Calu3 (cell line): ENCODE measurements around the gene MRPL45. TPM values are rescaled to one million over a fixed set of nuclear protein-coding genes. Genes with fewer than 3 reads are reported as not detected.

Experiments used
- BruUV-seq: library from RNA; stranded (reverse); fragments of 400-500 nt; replicated peaks from 2 replicates; lab custom pipeline; 2021; lab: Mats Ljungman, UMichigan
- CTCF ChIA-PET: fragments of 300-600 bp; sonication (Branson Sonifier 250); formaldehyde crosslinking; loops from one replicate; lab custom pipeline; 2022; ENCODE audit warnings: antibody characterized with exemption; lab: Charles Lee
- DNase-seq: peaks from one replicate; pipeline ENCODE4 v3.0.0; 2022
- H3K27ac Mint-ChIP-seq: one replicate; pipeline ENCODE4 v1.8.0; 2022; ENCODE audit warnings: mixed read lengths; ENCODE audit not compliant: unreplicated experiment
- H3K27me3 Mint-ChIP-seq: one replicate; pipeline ENCODE4 v1.8.0; 2022; ENCODE audit warnings: mixed read lengths; ENCODE audit not compliant: unreplicated experiment
- H3K36me3 Mint-ChIP-seq: one replicate; pipeline ENCODE4 v1.8.0; 2022; ENCODE audit warnings: mild to moderate bottlenecking, moderate library complexity, mixed read lengths; ENCODE audit not compliant: insufficient read depth, unreplicated experiment
- H3K4me1 Mint-ChIP-seq: one replicate; pipeline ENCODE4 v1.8.0; 2022; ENCODE audit warnings: mild to moderate bottlenecking, low read depth, mixed read lengths; ENCODE audit not compliant: unreplicated experiment
- H3K4me3 Mint-ChIP-seq: one replicate; pipeline ENCODE4 v1.8.0; 2022; ENCODE audit warnings: mild to moderate bottlenecking, low read depth, moderate library complexity, mixed read lengths; ENCODE audit not compliant: unreplicated experiment
- H3K9me3 Mint-ChIP-seq: one replicate; pipeline ENCODE4 v1.8.0; 2022; ENCODE audit warnings: low read depth, mixed read lengths; ENCODE audit not compliant: unreplicated experiment
- intact Hi-C: fragments of 100-400 bp; cut with micrococcal nuclease; formaldehyde crosslinking; loops from one replicate; pipeline ENCODE4 v1.10.0; 2022; ENCODE audit not compliant: unreplicated experiment
- total RNA-seq: library from RNA; stranded (reverse); gene quantifications from 2 replicates; pipeline ENCODE4 v1.2.3, GENCODE V29; 2022
- TF ChIP-seq, protein P1 (sequence below): fragments of 200-600 bp; IDR thresholded peaks from one replicate; pipeline ENCODE4 v1.8.0; 2022; ENCODE audit warnings: antibody characterized with exemption; ENCODE audit not compliant: unreplicated experiment

Gene MRPL45
- total RNA-seq, 1 experiment from 2014 or later = 171 TPM

DNA sequence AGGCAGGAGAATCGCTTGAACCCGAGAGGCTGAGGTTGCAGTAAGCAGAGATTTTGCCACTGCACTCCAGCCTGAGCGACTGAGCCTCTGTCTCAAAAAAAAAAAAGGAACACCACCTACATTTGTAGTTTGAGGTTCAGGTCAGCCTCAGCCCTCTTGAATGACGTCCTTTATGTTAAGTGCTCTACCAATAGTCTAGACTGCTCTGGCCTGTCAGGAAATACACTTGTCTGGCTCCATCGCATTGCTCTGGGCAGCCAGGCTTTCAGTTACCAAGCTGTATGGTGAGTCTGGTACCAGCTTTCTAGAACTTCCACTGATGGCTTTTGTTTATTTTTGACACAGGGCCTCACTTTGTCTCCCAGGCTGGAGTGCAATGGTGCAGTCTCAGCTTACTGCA lies 66.0 kb downstream of the MRPL45 start:
- Mint-ChIP-seq H3K4me3 (no peak overlapping the region), H3K27me3 (no peaks in the 10 kb centered on the region)
- intact Hi-C loops = no loop called here

DNA sequence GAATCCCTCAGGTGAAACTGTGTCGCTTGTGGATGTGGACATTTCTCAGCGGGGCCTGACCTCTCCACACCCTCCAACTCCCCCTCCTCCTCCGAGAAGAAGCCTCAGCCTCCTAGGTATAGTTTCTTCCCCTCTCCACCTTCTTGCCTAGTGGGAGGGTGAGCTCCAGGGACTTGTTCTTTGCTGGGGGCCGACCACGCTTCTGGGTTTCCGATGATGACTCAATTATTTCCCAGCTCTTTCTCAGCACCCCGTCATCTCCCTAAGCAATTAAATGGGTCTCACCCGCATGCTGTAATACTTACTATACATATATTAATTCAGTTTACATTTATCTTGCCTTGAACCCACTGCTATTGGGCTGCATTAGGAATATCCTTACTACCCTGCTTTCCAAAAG lies 67.8 kb downstream of the MRPL45 start:
- Mint-ChIP-seq H3K27me3 (no peaks in the 10 kb centered on the region), H3K36me3 (peaks cover 31% of the 10 kb centered on the region), H3K4me1 (peaks cover 15% of the 10 kb centered on the region), H3K27ac (no peak overlapping the region), H3K9me3 (no peaks in the 10 kb centered on the region), H3K4me3 (no peak overlapping the region)
- no peak for DNase-seq
- BruUV-seq = no TSS peak
- TF ChIP-seq, protein P1, sequence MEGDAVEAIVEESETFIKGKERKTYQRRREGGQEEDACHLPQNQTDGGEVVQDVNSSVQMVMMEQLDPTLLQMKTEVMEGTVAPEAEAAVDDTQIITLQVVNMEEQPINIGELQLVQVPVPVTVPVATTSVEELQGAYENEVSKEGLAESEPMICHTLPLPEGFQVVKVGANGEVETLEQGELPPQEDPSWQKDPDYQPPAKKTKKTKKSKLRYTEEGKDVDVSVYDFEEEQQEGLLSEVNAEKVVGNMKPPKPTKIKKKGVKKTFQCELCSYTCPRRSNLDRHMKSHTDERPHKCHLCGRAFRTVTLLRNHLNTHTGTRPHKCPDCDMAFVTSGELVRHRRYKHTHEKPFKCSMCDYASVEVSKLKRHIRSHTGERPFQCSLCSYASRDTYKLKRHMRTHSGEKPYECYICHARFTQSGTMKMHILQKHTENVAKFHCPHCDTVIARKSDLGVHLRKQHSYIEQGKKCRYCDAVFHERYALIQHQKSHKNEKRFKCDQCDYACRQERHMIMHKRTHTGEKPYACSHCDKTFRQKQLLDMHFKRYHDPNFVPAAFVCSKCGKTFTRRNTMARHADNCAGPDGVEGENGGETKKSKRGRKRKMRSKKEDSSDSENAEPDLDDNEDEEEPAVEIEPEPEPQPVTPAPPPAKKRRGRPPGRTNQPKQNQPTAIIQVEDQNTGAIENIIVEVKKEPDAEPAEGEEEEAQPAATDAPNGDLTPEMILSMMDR = no peak
- CTCF ChIA-PET = interaction anchor here (0.5 to 2.2 kb wide), 4 partner anchors 15 to 1598 kb away, joined by 3 to 9 read pairs (median 4); no protein-coding TSS in a partner anchor
- intact Hi-C loops = no loop called here

More for the DNA sequence above, 66.0 kb downstream of the MRPL45 start:
- Mint-ChIP-seq H3K36me3 (peaks cover 13% of the 10 kb centered on the region), H3K4me1 (peaks cover 29% of the 10 kb centered on the region), H3K9me3 (no peaks in the 10 kb centered on the region), H3K27ac (no peak overlapping the region)
- TF ChIP-seq, protein P1 = no peak
- CTCF ChIA-PET = interaction anchor here (0.6 to 3.4 kb wide), 7 partner anchors 8 to 66 kb away, joined by 3 to 26 read pairs (median 4); partner anchors contain the start of gene SOCS7
- DNase-seq = no peak
- no TSS peak for BruUV-seq

DNA sequence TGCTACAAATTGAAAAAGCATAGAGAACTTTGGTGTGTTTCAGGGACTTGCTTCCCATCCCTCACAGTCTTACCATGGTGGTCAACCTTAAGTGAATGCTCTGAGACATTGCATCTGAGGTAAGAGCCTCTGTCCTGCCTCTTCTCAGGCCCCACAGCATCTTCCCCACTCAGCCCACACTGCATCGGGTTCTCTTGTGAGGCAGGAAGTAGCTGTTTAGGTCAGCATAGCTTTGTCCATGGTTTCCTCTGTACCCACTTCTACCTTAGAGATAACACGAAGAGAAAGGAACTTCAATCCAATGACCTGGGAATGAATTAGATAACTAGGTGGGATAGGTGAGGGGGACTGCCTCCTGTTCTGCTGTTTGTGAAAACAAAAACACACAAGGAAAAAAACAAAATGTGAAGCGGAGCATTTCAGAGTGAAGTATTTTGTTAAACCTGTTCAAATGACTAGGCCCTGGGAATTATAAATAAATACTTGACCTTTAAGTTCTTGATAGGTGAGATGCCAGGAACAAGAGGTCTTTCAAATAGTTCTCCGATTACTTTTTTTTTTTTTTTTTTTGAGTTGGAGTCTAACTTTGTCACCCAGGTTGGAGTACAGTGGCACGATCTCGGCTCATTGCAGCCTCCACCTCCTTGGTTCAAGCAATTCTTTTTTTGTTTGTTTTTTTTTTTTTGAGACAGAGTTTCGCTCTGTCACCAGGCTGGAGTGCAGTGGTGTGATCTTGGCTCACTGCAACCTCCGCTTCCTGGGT lies 72.3 kb downstream of the MRPL45 start:
- BruUV-seq = no TSS peak
- H3K4me1 Mint-ChIP-seq = no peaks in the 10 kb centered on the region
- no peak for DNase-seq
- H3K9me3 Mint-ChIP-seq = no peaks in the 10 kb centered on the region
- CTCF ChIA-PET = interaction anchor here (0.6 to 2.4 kb wide), 3 partner anchors 9 to 14 kb away, joined by 3 to 7 read pairs (median 3); no protein-coding TSS in a partner anchor
- H3K36me3 Mint-ChIP-seq = peaks cover 51% of the 10 kb centered on the region
- no peak overlapping the region for H3K4me3 Mint-ChIP-seq
- no peak overlapping the region for H3K27ac Mint-ChIP-seq
- TF ChIP-seq, protein P1 = no peak
- intact Hi-C loops = no loop called here
- no peaks in the 10 kb centered on the region for H3K27me3 Mint-ChIP-seq

Other genes starting within 250 kb of the MRPL45 start
- not detected in 2 replicates for gene TBC1D3C, start 228.5 kb upstream of the MRPL45 start, total RNA-seq
- 0.37 TPM in 1 of 2 replicates, not detected in the other for gene TBC1D3E, start 169.2 kb upstream of the MRPL45 start, total RNA-seq
- not detected in 2 replicates for gene TBC1D3, start 104.6 kb upstream of the MRPL45 start, total RNA-seq
- 0.45 and 0.69 TPM in 2 replicates for gene GPR179, start 46.8 kb downstream of the MRPL45 start, total RNA-seq
- 68.3 and 83.6 TPM in 2 replicates for gene SOCS7, start 54.7 kb downstream of the MRPL45 start, total RNA-seq
- gene ARHGAP23, start 131.3 kb downstream of the MRPL45 start, total RNA-seq = 140 and 304 TPM in 2 replicates